Tibial nerve (tissue), 4 donors: ENCODE results near the gene SLC39A11. TPM values are rescaled to one million over a fixed set of nuclear protein-coding genes. Genes with fewer than 3 reads are reported as not detected.

Experiments
- DNase-seq, 2 donors: peaks; one replicate each; pipeline ENCODE4 v3.0.0-alpha.2; 2019; ENCODE audit warnings: low spot score in 2 of 2
- H3K27ac ChIP-seq, 4 donors: fragments of 200-600 bp; sonication (generic) in 3 of 4; one replicate each; pipeline ENCODE4 v1.5.1; 2017 to 2019; ENCODE audit warnings: mild to moderate bottlenecking in 1 of 4
- H3K27me3 ChIP-seq, 2 donors: fragments of 200-600 bp; sonication (generic) in 1 of 2; one replicate each; pipeline versions ENCODE4 v1.5.1 to v1.6.0; 2017 to 2019
- H3K36me3 ChIP-seq, 3 donors: fragments of 200-600 bp; sonication (generic); one replicate each; pipeline ENCODE4 v1.5.1; 2018 to 2019
- H3K4me1 ChIP-seq, 4 donors: fragments of 200-600 bp; sonication (generic) in 3 of 4; one replicate each; pipeline ENCODE4 v1.5.1; 2017 to 2019
- H3K4me3 ChIP-seq, 4 donors: fragments of 200-600 bp; sonication (generic) in 3 of 4; one replicate each; pipeline ENCODE4 v1.5.1; 2017 to 2019; ENCODE audit warnings: mild to moderate bottlenecking in 1 of 4, moderate library complexity in 1 of 4
- H3K9me3 ChIP-seq, 4 donors: fragments of 200-600 bp; sonication (generic) in 3 of 4; one replicate each; pipeline ENCODE4 v1.5.1; 2017 to 2019
- EP300 ChIP-seq, 2 donors: sonication (generic); formaldehyde crosslinking; IDR thresholded peaks; one replicate each; pipeline ENCODE4 v1.6.1; 2017; ENCODE audit warnings: antibody characterized with exemption in 2 of 2, mild to moderate bottlenecking in 1 of 2
- POLR2A ChIP-seq, 2 donors: fragments of 450-650 bp; IDR thresholded peaks; one replicate each; pipeline ENCODE4 v1.6.1; 2017; ENCODE audit warnings: antibody characterized with exemption in 2 of 2, mild to moderate bottlenecking in 2 of 2, moderate library complexity in 2 of 2
- WGBS, 2 donors: methylation state at CpG; one replicate each; pipeline ENCODE4 v1.1.5; 2018; 5-methylcytosine and 5-hydroxymethylcytosine counted together
- total RNA-seq, 4 donors: library from RNA; depleted of rRNA; stranded (reverse); fragments of >200 nt; gene quantifications; one replicate each; pipeline ENCODE4 v1.1.0, GENCODE V29; 2016
- TF ChIP-seq, protein P1 (sequence below), 5 experiments: fragments of 200-600 bp in 3 of 5; fragments of 450-650 bp in 2 of 5; sonication (generic) in 3 of 5; IDR thresholded peaks; one replicate each; pipeline ENCODE4 v1.5.1; 2016 to 2019; ENCODE audit warnings: antibody characterized with exemption in 5 of 5, mild to moderate bottlenecking in 3 of 5, moderate library complexity in 2 of 5

SLC39A11 gene
- total RNA-seq, 4 donors from 2014 or later: 19.9 to 48.4 (median 37.5) TPM

DNA sequence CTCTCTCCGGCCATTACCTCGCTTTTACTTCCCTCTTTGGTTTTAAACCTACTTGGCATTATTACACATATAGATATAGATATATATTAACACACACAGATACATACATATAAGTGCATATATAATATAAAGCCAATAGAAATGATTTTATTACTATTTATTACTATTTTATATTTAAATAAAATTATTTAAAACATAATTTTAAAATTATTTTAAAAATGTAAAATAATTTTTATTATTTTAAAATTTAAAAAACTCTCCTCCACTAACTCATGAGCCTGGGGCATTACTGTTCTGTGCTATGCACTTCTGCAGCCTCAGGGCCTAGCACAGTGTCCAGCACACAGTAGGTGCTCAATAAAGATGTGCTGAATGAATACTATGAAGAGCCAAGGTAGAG, 200.9 kb downstream of the SLC39A11 start:
- Histone ChIP-seq H3K4me1 (no peaks in the 10 kb centered on the region), H3K9me3 (no peaks in the 10 kb centered on the region), H3K4me3 (no peak overlapping the region), H3K27ac (no peak overlapping the region), H3K27me3 (no peaks in the 10 kb centered on the region), H3K36me3 (peaks cover 0 to 3% (median 0%) of the 10 kb centered on the region in 3 donors)
- TF ChIP-seq EP300 (IDR thresholded peaks at IDR 0.05) (no peak), POLR2A (IDR thresholded peaks at IDR 0.05) (no peak)
- TF ChIP-seq, protein P1, sequence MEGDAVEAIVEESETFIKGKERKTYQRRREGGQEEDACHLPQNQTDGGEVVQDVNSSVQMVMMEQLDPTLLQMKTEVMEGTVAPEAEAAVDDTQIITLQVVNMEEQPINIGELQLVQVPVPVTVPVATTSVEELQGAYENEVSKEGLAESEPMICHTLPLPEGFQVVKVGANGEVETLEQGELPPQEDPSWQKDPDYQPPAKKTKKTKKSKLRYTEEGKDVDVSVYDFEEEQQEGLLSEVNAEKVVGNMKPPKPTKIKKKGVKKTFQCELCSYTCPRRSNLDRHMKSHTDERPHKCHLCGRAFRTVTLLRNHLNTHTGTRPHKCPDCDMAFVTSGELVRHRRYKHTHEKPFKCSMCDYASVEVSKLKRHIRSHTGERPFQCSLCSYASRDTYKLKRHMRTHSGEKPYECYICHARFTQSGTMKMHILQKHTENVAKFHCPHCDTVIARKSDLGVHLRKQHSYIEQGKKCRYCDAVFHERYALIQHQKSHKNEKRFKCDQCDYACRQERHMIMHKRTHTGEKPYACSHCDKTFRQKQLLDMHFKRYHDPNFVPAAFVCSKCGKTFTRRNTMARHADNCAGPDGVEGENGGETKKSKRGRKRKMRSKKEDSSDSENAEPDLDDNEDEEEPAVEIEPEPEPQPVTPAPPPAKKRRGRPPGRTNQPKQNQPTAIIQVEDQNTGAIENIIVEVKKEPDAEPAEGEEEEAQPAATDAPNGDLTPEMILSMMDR (IDR thresholded peaks at IDR 0.05): no peak
- DNase-seq: no peak
- WGBS, 2 donors: 96 to 99% methylated on average over 2 of the region's 2 CpGs

DNA sequence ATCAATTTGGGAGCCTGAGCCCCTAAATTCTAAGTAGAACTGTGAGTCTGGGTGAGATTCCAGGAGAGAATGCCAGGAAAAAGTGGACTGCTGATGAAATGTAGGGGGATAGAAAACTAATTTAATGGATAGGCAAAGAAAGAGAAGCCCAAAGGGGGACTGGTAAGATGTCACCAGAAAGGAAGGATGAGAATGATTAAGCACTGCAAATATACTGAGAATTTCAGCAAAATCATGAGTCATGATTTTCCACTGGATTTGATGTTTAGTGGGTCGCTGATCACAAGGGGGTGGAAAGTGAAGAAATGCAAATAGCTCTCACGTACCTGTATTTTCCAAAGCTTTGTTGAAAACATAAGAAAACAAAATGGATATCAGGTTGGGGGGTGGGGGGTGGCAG, 201.8 kb downstream of the SLC39A11 start:
- Histone ChIP-seq H3K36me3 (peaks cover 0 to 3% (median 0%) of the 10 kb centered on the region in 3 donors), H3K27ac (no peak overlapping the region), H3K9me3 (no peaks in the 10 kb centered on the region), H3K27me3 (no peaks in the 10 kb centered on the region), H3K4me3 (no peak overlapping the region), H3K4me1 (no peaks in the 10 kb centered on the region)
- DNase-seq: no peak
- TF ChIP-seq, protein P1 (IDR thresholded peaks at IDR 0.05): no peak
- TF ChIP-seq EP300 (IDR thresholded peaks at IDR 0.05) (no peak), POLR2A (IDR thresholded peaks at IDR 0.05) (no peak)
- WGBS, 2 donors: 86 to 88% methylated on average over 2 of the region's 2 CpGs

DNA sequence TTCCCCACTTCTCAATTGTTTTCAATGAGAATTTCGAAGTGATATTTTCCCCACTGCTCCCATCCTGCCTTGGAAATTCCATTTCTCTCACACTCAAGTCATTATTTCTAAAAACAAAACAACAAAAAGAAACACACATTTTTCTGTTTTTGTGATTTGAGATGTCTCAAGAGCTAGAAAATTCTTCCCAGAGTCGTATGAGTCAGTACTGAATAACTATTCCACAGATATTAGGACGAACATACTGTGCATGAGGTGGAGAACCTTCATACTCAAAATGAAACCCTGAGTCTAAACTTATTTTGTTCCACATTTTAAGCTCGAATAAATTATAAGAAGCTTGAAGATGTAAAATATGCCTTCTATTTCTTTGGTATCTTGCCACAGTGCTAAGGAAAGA, 204.6 kb downstream of the SLC39A11 start:
- 57 to 77% methylated on average over 4 of the region's 4 CpGs for WGBS, 2 donors
- Histone ChIP-seq H3K36me3 (peaks cover 0 to 8% (median 0%) of the 10 kb centered on the region in 3 donors), H3K4me3 (no peak overlapping the region), H3K4me1 (no peaks in the 10 kb centered on the region), H3K9me3 (no peaks in the 10 kb centered on the region), H3K27me3 (no peaks in the 10 kb centered on the region), H3K27ac (no peak overlapping the region)
- TF ChIP-seq EP300 (IDR thresholded peaks at IDR 0.05) (no peak), POLR2A (IDR thresholded peaks at IDR 0.05) (no peak)
- TF ChIP-seq, protein P1 (IDR thresholded peaks at IDR 0.05): no peak
- DNase-seq: no peak

DNA sequence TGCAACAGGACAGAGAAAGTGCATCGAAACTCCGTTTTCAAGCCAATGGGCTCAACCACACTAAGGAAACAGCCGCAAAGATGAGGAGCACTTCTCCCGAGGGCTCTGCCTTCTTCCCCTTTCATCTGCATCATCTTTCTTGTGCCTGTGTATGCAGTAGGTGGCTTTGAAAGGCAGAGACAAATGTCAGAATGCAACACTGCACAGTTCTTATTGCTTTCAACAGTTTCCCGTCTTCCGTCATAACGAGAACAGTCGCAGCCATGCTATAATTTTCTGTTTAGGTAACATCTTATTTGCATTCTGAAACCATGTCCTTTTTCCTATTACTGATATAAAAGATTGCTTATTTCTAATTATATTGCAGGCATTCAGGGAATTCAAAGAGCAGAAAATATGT, 205.2 kb downstream of the SLC39A11 start:
- DNase-seq: no peak
- TF ChIP-seq EP300 (IDR thresholded peaks at IDR 0.05) (no peak), POLR2A (IDR thresholded peaks at IDR 0.05) (no peak)
- TF ChIP-seq, protein P1 (IDR thresholded peaks at IDR 0.05): no peak
- no peaks in the 10 kb centered on the region for H3K27me3 ChIP-seq
- peaks cover 0 to 10% (median 0%) of the 10 kb centered on the region in 3 donors for H3K36me3 ChIP-seq
- 77 to 78% methylated on average over 8 of the region's 8 CpGs for WGBS, 2 donors
- H3K9me3 ChIP-seq: no peaks in the 10 kb centered on the region
- no peak overlapping the region for H3K27ac ChIP-seq
- no peak overlapping the region for H3K4me3 ChIP-seq
- no peaks in the 10 kb centered on the region for H3K4me1 ChIP-seq

DNA sequence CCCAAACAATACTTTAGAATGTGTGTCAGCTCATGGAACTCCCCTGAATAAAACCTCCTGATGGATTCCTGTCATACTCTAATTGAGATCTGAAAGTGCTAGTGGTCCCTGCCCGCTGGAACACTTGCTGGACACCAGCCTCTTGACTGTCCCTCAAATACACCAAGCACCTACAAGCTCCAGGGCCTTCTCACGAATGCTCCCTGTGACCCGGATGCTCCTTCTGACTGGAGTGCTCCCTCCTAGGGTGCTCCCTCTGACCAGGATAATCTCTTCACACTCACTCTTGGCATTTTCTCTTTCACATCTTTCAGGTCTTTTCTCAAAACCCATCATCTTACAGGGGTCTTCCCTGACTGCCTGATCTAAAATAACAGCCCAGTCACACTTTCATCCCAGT, 205.9 kb downstream of the SLC39A11 start:
- H3K27ac ChIP-seq: no peak overlapping the region
- no peaks in the 10 kb centered on the region for H3K9me3 ChIP-seq
- DNase-seq: no peak
- H3K36me3 ChIP-seq: peaks cover 0 to 16% (median 0%) of the 10 kb centered on the region in 3 donors
- H3K4me1 ChIP-seq: no peaks in the 10 kb centered on the region
- no peaks in the 10 kb centered on the region for H3K27me3 ChIP-seq
- no peak overlapping the region for H3K4me3 ChIP-seq
- TF ChIP-seq, protein P1 (IDR thresholded peaks at IDR 0.05): no peak
- TF ChIP-seq POLR2A (IDR thresholded peaks at IDR 0.05): no peak
- no peak for TF ChIP-seq EP300 (IDR thresholded peaks at IDR 0.05)
- 94 to 95% methylated on average over 3 of the region's 3 CpGs for WGBS, 2 donors
